HepG2 (cell line): ENCODE measurements around the gene CABLES1. TPM values are rescaled to one million over a fixed set of nuclear protein-coding genes. Genes with fewer than 3 reads are reported as not detected.
A peak's percentile ranks its signal among the peaks of the same experiment; 100 is the strongest.

Experiments
- BCL3 ChIP-seq: sonication (generic); formaldehyde crosslinking; IDR thresholded peaks from 2 replicates; pipeline ENCODE4 v1.5.1; 2020; ENCODE audit warnings: mild to moderate bottlenecking, missing genetic modification reagents, moderate library complexity
- DR1 ChIP-seq: sonication (generic); formaldehyde crosslinking; IDR thresholded peaks from 2 replicates; pipeline ENCODE4 v1.8.0; 2021; ENCODE audit warnings: mild to moderate bottlenecking, missing genetic modification reagents, inconsistent platforms
- FOXA1 ChIP-seq, 2 experiments: fragments of 450-650 bp in 1 of 2; sonication (generic) in 1 of 2; formaldehyde crosslinking in 1 of 2; IDR thresholded peaks; 2 replicates each; pipeline versions ENCODE4 v1.4.0 to v1.6.1; 2016 to 2020; ENCODE audit warnings: missing genetic modification reagents in 1 of 2
- GZF1 ChIP-seq: sonication (generic); formaldehyde crosslinking; IDR thresholded peaks from 2 replicates; pipeline ENCODE4 v1.5.1; 2020; ENCODE audit warnings: mild to moderate bottlenecking, missing genetic modification reagents
- IRF2 ChIP-seq: IDR thresholded peaks from 2 replicates; pipeline ENCODE4 v1.6.1; 2018; ENCODE audit warnings: missing genetic modification reagents, missing compliant biosample characterization
- MED8 ChIP-seq: sonication (generic); formaldehyde crosslinking; IDR thresholded peaks from 2 replicates; pipeline ENCODE4 v1.8.1; 2023; ENCODE audit warnings: mild to moderate bottlenecking, missing genetic modification reagents; ENCODE audit not compliant: insufficient replicate concordance
- MLXIP ChIP-seq: sonication (generic); formaldehyde crosslinking; IDR thresholded peaks from 2 replicates; pipeline ENCODE4 v1.9.0; 2021; ENCODE audit warnings: missing genetic modification reagents, borderline replicate concordance
- RORA ChIP-seq: sonication (generic); formaldehyde crosslinking; IDR thresholded peaks from 2 replicates; pipeline ENCODE4 v1.5.0; 2020; ENCODE audit warnings: mild to moderate bottlenecking, missing genetic modification reagents, moderate library complexity
- TCF7 ChIP-seq: sonication (generic); IDR thresholded peaks from 2 replicates; pipeline ENCODE4 v1.6.1; 2016; ENCODE audit warnings: antibody characterized with exemption, low read depth
- ZFP90 ChIP-seq: sonication (generic); formaldehyde crosslinking; IDR thresholded peaks from 2 replicates; pipeline ENCODE4 v1.8.0; 2022; ENCODE audit warnings: missing genetic modification reagents, mild to moderate bottlenecking, inconsistent platforms, borderline replicate concordance
- ZNF788 ChIP-seq: sonication (generic); formaldehyde crosslinking; IDR thresholded peaks from 2 replicates; pipeline ENCODE4 v1.5.0; 2020; ENCODE audit warnings: mild to moderate bottlenecking, missing genetic modification reagents, borderline replicate concordance
- polyA plus RNA-seq, 8 experiments: library from polyadenylated mRNA; depleted of rRNA in 3 of 8; stranded (reverse) in 7 of 8; unstranded in 1 of 8; fragments of >200 nt; fragmentation: Illumina TruSeq in 4 of 8; extraction: Trizol in 4 of 8; gene quantifications; 2 replicates each; pipeline versions ENCODE4 v1.2.1 to v1.2.3, GENCODE V29; 2011 to 2016; ENCODE audit warnings: low read depth in 4 of 8, missing spikeins in 1 of 8, mixed read lengths in 1 of 8; ENCODE audit not compliant: insufficient read depth in 1 of 8
- total RNA-seq, 5 experiments: library from RNA; depleted of rRNA; stranded (reverse); fragments of >200 nt; fragmentation: Illumina TruSeq; extraction: Trizol; gene quantifications; 2 replicates each; pipeline ENCODE4 v1.2.3, GENCODE V29; 2016; ENCODE audit warnings: low read depth in 1 of 5

Gene CABLES1
- total and polyA plus RNA-seq, 2 of the 13 experiments (the other 11 are each of a cell fraction or from before 2014, with no cell fraction given), result 14.7 to 25.8 TPM

DNA sequence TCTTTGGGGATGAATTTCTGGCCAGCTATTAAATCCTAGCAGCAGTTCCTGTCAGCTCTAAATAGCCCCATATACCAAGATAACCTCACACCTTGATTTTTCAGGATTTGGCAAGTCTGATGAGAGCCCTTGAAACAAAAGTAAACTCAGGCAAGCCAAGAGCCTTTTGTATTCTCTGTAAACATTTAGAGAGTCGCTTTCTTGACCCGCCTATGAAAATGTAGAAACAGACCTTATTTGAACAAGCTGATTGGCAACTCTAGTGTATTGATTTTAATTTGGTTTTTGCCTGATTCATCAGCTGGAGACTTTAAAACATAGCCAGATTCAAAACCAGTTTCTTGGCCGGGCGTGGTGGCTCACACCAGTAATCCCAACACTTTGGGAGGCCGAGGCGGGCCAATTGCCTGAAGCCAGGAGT, 43.4 kb downstream of the CABLES1 start (continued):
- no peak for TF ChIP-seq IRF2 (CRISPR knock-in tag)
- TF ChIP-seq TCF7, result peak; percentile 59
- no peak for TF ChIP-seq DR1 (CRISPR knock-in tag)
- TF ChIP-seq RORA (CRISPR knock-in tag), result no peak
- TF ChIP-seq ZNF788 (CRISPR knock-in tag), result no peak
- no peak for TF ChIP-seq ZFP90
- TF ChIP-seq MED8, result no peak
- TF ChIP-seq MLXIP (CRISPR knock-in tag), result no peak
- TF ChIP-seq GZF1 (CRISPR knock-in tag), result no peak
- no peak for TF ChIP-seq FOXA1 (IDR thresholded peaks at IDR 0.05)
- 0 out of 2 replicates have a peak, but pooled peaks have one; percentile 15 for TF ChIP-seq FOXA1 (CRISPR knock-in tag; IDR thresholded peaks at IDR 0.05)
- TF ChIP-seq BCL3 (CRISPR knock-in tag), result no peak
